Neural cell (in vitro differentiated cells): ENCODE data around the gene GNAI1. TPM values are rescaled to one million over a fixed set of nuclear protein-coding genes. Genes with fewer than 3 reads are reported as not detected.

ENCODE experiments used
- H2AFZ ChIP-seq: fragments of 200-600, 300-800 bp; sonication (generic), shearing (Covaris generic); 2 replicates; pipeline ENCODE4 v1.6.0; 2014; ENCODE audit warnings: low read depth, mild to moderate bottlenecking, antibody characterized with exemption, low read length, moderate library complexity
- H3F3A ChIP-seq: fragments of 200-600 bp; shearing (Covaris generic); 2 replicates; pipeline ENCODE4 v1.6.1; 2016; ENCODE audit warnings: mild to moderate bottlenecking, moderate library complexity, mixed read lengths, antibody characterized with exemption, low read length; ENCODE audit not compliant: insufficient read depth, poor library complexity, severe bottlenecking
- H3K27ac ChIP-seq: fragments of 200-600, 300-800 bp; sonication (generic), shearing (Covaris generic); 2 replicates; pipeline ENCODE4 v1.5.1; 2014; ENCODE audit warnings: mild to moderate bottlenecking, low read length, moderate library complexity
- H3K27me3 ChIP-seq: fragments of 300-800, 200-600 bp; sonication (generic), shearing (Covaris generic); 2 replicates; pipeline ENCODE4 v1.6.0; 2014; ENCODE audit warnings: mild to moderate bottlenecking, low read depth, low read length, moderate library complexity; ENCODE audit not compliant: insufficient read depth
- H3K36me3 ChIP-seq: fragments of 300-800, 200-600 bp; sonication (generic), shearing (Covaris generic); 2 replicates; pipeline ENCODE4 v1.5.1; 2014; ENCODE audit warnings: mild to moderate bottlenecking, antibody characterized with exemption, low read length, moderate library complexity; ENCODE audit not compliant: insufficient read depth
- H3K4me2 ChIP-seq: fragments of 300-800, 200-600 bp; sonication (generic), shearing (Covaris generic); 2 replicates; pipeline ENCODE4 v1.6.0; 2014; ENCODE audit warnings: mild to moderate bottlenecking, low read length
- H3K4me3 ChIP-seq: fragments of 300-800, 200-600 bp; sonication (generic), shearing (Covaris generic); 2 replicates; pipeline ENCODE4 v1.5.1; 2014; ENCODE audit warnings: mild to moderate bottlenecking, low read length, moderate library complexity
- H3K79me2 ChIP-seq: fragments of 200-600 bp; shearing (Covaris generic); replicated peaks from 2 replicates; pipeline ENCODE4 v1.6.0; 2014; ENCODE audit warnings: mild to moderate bottlenecking, low read length, moderate library complexity; ENCODE audit not compliant: insufficient read depth
- H3K9ac ChIP-seq: fragments of 300-800, 200-600 bp; sonication (generic), shearing (Covaris generic); 2 replicates; pipeline ENCODE4 v1.6.1; 2016; ENCODE audit warnings: mild to moderate bottlenecking, low read length, mixed read lengths
- H3K9me2 ChIP-seq: fragments of 200-600 bp; shearing (Covaris generic); 2 replicates; pipeline ENCODE4 v1.6.1; 2016; ENCODE audit warnings: mild to moderate bottlenecking, low read length, mixed read lengths; ENCODE audit not compliant: insufficient read depth
- H3K9me3 ChIP-seq: fragments of 200-600, 300-800 bp; sonication (generic), shearing (Covaris generic); 2 replicates; pipeline ENCODE4 v1.6.1; 2016; ENCODE audit warnings: mild to moderate bottlenecking, mixed run types, low read length, moderate library complexity, mixed read lengths
- H4K20me1 ChIP-seq: fragments of 200-600 bp; shearing (Covaris generic); 2 replicates; pipeline ENCODE4 v1.6.1; 2016; ENCODE audit warnings: mild to moderate bottlenecking, mixed run types; ENCODE audit not compliant: insufficient read depth
- CTCF ChIP-seq: fragments of 450-650 bp; IDR thresholded peaks from 2 replicates; pipeline ENCODE4 v1.5.1; 2014; ENCODE audit warnings: antibody characterized with exemption, mild to moderate bottlenecking, moderate library complexity; ENCODE audit not compliant: poor library complexity, severe bottlenecking
- EP300 ChIP-seq: fragments of 450-650 bp; conservative IDR thresholded peaks from 2 replicates; pipeline ENCODE4 v1.6.1; 2014; ENCODE audit warnings: antibody characterized with exemption, mild to moderate bottlenecking, moderate library complexity; ENCODE audit not compliant: poor library complexity, severe bottlenecking
- EZH2 ChIP-seq: fragments of 200-600, 300-800 bp; shearing (Covaris generic), sonication (generic); IDR thresholded peaks from 2 replicates; pipeline ENCODE4 v1.6.1; 2014; ENCODE audit warnings: antibody characterized with exemption, low read length, borderline replicate concordance, mild to moderate bottlenecking; ENCODE audit not compliant: insufficient read depth, poor library complexity, severe bottlenecking
- MXI1 ChIP-seq: fragments of 450-650 bp; conservative IDR thresholded peaks from 2 replicates; pipeline ENCODE4 v1.6.1; 2014; ENCODE audit warnings: antibody characterized with exemption, mild to moderate bottlenecking; ENCODE audit not compliant: poor library complexity, severe bottlenecking
- RAD21 ChIP-seq: fragments of 450-650 bp; conservative IDR thresholded peaks from 2 replicates; pipeline ENCODE4 v1.6.1; 2014; ENCODE audit warnings: antibody characterized with exemption, mild to moderate bottlenecking, moderate library complexity
- TAF1 ChIP-seq: IDR thresholded peaks from 2 replicates; pipeline ENCODE4 v1.6.1; 2012; ENCODE audit warnings: low read depth
- polyA plus RNA-seq: library from polyadenylated mRNA; depleted of rRNA; stranded (reverse); fragments of >200 nt; gene quantifications from 2 replicates; pipeline ENCODE4 v1.2.3, GENCODE V29; 2014
- small RNA-seq, 3 experiments: library from RNA; depleted of rRNA; stranded (forward); fragments of <200 nt; gene quantifications; one replicate each; pipeline ENCODE3, GENCODE V24; 2012
- TF ChIP-seq, protein P1 (sequence below): IDR thresholded peaks from 2 replicates; pipeline ENCODE4 v1.6.1; 2012; ENCODE audit warnings: borderline replicate concordance

Gene GNAI1
- polyA plus RNA-seq, 1 donor from 2014 or later = 69.3 TPM

- no peak overlapping the region for H2AFZ ChIP-seq
- no peaks in the 10 kb centered on the region for H3F3A ChIP-seq
- H3K9me2 ChIP-seq = no peaks in the 10 kb centered on the region
- H3K9ac ChIP-seq = no peak overlapping the region
- H3K9me3 ChIP-seq = no peaks in the 10 kb centered on the region
- H3K4me2 ChIP-seq = no peak overlapping the region
- H3K27me3 ChIP-seq = no peaks in the 10 kb centered on the region
- H3K27ac ChIP-seq = no peak overlapping the region
- TF ChIP-seq CTCF (no peak), TAF1 (no peak), MXI1 (no peak), EP300 (no peak), EZH2 (no peak)
- H4K20me1 ChIP-seq = no peaks in the 10 kb centered on the region
- no peak overlapping the region for H3K4me3 ChIP-seq
- H3K36me3 ChIP-seq = no peaks in the 10 kb centered on the region
- no peaks in the 10 kb centered on the region for H3K79me2 ChIP-seq
Measured at GRCh38 chr7:80273327-80273726, 138.7 kb downstream of the GNAI1 start.

- TF ChIP-seq, protein P1, sequence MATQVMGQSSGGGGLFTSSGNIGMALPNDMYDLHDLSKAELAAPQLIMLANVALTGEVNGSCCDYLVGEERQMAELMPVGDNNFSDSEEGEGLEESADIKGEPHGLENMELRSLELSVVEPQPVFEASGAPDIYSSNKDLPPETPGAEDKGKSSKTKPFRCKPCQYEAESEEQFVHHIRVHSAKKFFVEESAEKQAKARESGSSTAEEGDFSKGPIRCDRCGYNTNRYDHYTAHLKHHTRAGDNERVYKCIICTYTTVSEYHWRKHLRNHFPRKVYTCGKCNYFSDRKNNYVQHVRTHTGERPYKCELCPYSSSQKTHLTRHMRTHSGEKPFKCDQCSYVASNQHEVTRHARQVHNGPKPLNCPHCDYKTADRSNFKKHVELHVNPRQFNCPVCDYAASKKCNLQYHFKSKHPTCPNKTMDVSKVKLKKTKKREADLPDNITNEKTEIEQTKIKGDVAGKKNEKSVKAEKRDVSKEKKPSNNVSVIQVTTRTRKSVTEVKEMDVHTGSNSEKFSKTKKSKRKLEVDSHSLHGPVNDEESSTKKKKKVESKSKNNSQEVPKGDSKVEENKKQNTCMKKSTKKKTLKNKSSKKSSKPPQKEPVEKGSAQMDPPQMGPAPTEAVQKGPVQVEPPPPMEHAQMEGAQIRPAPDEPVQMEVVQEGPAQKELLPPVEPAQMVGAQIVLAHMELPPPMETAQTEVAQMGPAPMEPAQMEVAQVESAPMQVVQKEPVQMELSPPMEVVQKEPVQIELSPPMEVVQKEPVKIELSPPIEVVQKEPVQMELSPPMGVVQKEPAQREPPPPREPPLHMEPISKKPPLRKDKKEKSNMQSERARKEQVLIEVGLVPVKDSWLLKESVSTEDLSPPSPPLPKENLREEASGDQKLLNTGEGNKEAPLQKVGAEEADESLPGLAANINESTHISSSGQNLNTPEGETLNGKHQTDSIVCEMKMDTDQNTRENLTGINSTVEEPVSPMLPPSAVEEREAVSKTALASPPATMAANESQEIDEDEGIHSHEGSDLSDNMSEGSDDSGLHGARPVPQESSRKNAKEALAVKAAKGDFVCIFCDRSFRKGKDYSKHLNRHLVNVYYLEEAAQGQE = no peak
- TF ChIP-seq EZH2 = no peak
- no peak for TF ChIP-seq RAD21
- no peaks in the 10 kb centered on the region for H4K20me1 ChIP-seq
- H3K9me3 ChIP-seq = no peaks in the 10 kb centered on the region
- no peaks in the 10 kb centered on the region for H3K27me3 ChIP-seq
- no peak overlapping the region for H3K4me3 ChIP-seq
- H3K27ac ChIP-seq = no peak overlapping the region
- H3K79me2 ChIP-seq = no peaks in the 10 kb centered on the region
- no peak overlapping the region for H3K9ac ChIP-seq
- no peaks in the 10 kb centered on the region for H3K9me2 ChIP-seq
- H3K4me2 ChIP-seq = no peak overlapping the region
- no peaks in the 10 kb centered on the region for H3F3A ChIP-seq
- no peak overlapping the region for H2AFZ ChIP-seq
- no peaks in the 10 kb centered on the region for H3K36me3 ChIP-seq
Measured at GRCh38 chr7:80275192-80275605, 140.6 kb downstream of the GNAI1 start.

Small RNA genes within 50 kb of the gene (small RNA-seq; reads per million reads assigned to genes)
- 0 reads per million in 3 experiments for gene RN7SL869P
